HEK293T (cell line): ENCODE results near the gene TBC1D1.

Experiments used
- ARNT ChIP-seq: fragments of 450-650 bp; IDR thresholded peaks from 2 replicates; pipeline ENCODE4 v1.6.1; 2017; ENCODE audit warnings: mild to moderate bottlenecking
- BHLHE40 ChIP-seq: fragments of 450-650 bp; IDR thresholded peaks from 2 replicates; pipeline ENCODE4 v1.6.1; 2016; ENCODE audit warnings: mild to moderate bottlenecking, moderate library complexity, borderline replicate concordance
- CTBP1 ChIP-seq: fragments of 450-650 bp; IDR thresholded peaks from 2 replicates; pipeline ENCODE4 v1.6.1; 2016; ENCODE audit warnings: borderline replicate concordance
- ELF4 ChIP-seq: fragments of 450-650 bp; IDR thresholded peaks from 2 replicates; pipeline ENCODE4 v1.6.1; 2017; ENCODE audit warnings: antibody characterized with exemption
- FOXA1 ChIP-seq: fragments of 450-650 bp; IDR thresholded peaks from 2 replicates; pipeline ENCODE4 v1.6.1; 2016; ENCODE audit warnings: mild to moderate bottlenecking
- FOXK2 ChIP-seq: fragments of 450-650 bp; IDR thresholded peaks from 2 replicates; pipeline ENCODE4 v1.6.1; 2016; ENCODE audit warnings: mild to moderate bottlenecking
- FOXM1 ChIP-seq: fragments of 450-650 bp; IDR thresholded peaks from 2 replicates; pipeline ENCODE4 v1.6.1; 2017; ENCODE audit warnings: mild to moderate bottlenecking, borderline replicate concordance
- LEF1 ChIP-seq: fragments of 450-650 bp; IDR thresholded peaks from 2 replicates; pipeline ENCODE4 v1.6.1; 2017; ENCODE audit warnings: mild to moderate bottlenecking, borderline replicate concordance
- NFRKB ChIP-seq: fragments of 450-650 bp; IDR thresholded peaks from 2 replicates; pipeline ENCODE4 v1.6.1; 2016; ENCODE audit warnings: mild to moderate bottlenecking, moderate library complexity
- SP1 ChIP-seq: fragments of 450-650 bp; IDR thresholded peaks from 2 replicates; pipeline ENCODE4 v1.6.1; 2017
- SUZ12 ChIP-seq: fragments of 450-650 bp; IDR thresholded peaks from 2 replicates; pipeline ENCODE4 v1.6.1; 2016; ENCODE audit warnings: mild to moderate bottlenecking

DNA sequence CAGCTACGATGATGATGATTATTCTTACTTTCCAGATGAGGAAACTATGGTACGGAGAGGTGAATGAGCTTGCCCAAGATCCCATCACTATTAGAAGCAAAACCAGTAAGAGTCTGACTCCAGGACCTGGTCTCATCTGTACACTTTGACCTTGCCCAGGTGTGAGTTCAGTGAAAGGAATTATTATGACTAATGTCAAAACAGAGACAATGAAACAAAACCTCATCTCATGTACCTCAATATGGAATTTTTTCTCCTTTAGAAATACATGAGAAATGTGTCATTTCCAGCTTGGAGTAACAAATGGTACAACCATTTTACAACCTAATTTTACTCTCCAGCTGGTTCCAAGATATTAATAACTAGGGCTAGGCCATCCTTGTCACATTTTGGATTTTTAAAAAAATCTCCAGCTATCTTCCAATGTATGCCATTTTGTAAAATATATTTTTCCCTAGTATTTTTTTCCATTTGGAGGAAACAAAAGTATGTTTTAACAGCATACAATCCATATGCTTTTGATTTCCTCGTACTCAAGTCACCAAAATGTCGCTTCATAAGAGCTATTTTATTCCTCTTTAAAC lies 283.1 kb downstream of the TBC1D1 start:
- TF ChIP-seq FOXK2: no peak
- no peak for TF ChIP-seq SUZ12
- TF ChIP-seq BHLHE40: no peak
- TF ChIP-seq FOXM1: no peak
- no peak for TF ChIP-seq NFRKB
- no peak for TF ChIP-seq ARNT
- TF ChIP-seq SP1: no peak
- no peak for TF ChIP-seq FOXA1
- TF ChIP-seq ELF4: no peak
- TF ChIP-seq CTBP1: no peak
- no peak for TF ChIP-seq LEF1
